GM19193 (cell line): Measurements from ENCODE around the gene RNF133.

ENCODE experiments used
- POLR2A ChIP-seq: IDR thresholded peaks from 4 replicates; pipeline ENCODE4 v1.6.1; 2011; ENCODE audit not compliant: insufficient read depth, insufficient read length; ENCODE audit errors: extremely low read depth

RNF133 gene

DNA sequence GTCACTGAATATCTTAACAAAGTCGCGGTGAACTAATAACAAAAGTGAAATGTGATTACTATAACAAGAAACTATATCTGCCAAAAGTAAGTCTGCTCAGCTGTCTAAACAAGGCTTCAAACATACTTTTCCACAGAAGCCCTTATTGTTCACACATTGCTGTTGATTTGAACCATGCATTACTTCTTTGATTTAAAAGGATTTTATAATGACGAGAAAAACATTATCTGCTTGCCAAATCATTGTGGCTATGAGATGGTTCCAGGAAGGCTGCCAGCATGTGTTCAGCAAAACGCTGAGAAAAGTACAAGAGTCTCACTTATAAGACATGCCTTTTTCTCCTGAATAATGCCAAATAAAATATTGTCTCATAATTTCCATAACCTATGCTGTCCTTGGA lies 24.4 kb downstream of the RNF133 start:
- TF ChIP-seq POLR2A: no peak

DNA sequence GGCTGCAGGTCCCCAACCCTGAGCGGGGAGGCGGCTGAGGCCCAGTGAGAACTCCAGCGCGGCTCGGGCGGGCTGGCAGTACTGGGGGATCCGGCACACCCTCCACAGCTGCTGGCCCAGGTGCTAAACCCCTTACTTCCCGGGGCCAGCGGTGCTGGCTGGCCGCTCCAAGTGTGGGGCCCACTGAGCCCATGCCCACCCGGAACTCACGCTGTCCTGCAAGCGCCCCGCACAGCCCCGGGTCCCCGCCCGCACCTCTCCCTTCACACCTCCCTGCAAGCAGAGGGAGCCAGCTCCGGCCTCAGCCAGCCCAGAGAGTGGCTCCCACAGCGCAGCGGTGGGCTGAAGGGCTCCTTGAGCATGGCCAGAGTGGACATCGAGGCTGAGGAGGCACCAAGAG lies 25.0 kb downstream of the RNF133 start:
- no peak for TF ChIP-seq POLR2A

DNA sequence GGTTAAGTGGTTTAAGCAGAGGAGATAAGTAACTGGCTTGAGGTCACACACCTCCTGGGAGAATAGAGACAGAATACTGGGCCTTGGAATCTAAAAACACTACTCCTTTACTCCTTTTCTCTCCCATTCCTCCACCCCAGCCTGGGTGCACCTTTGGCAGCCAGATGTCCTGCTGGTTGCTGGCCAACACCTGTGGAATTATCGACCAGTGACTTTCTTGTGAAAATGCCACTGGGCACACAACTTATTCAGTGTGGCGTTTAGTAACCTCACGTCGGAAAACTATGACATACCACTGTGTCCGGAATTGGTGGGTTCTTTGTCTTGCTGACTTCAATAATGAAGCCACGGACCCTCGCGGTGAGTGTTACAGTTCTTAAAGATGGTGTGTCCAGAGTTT lies 26.4 kb downstream of the RNF133 start:
- no peak for TF ChIP-seq POLR2A

DNA sequence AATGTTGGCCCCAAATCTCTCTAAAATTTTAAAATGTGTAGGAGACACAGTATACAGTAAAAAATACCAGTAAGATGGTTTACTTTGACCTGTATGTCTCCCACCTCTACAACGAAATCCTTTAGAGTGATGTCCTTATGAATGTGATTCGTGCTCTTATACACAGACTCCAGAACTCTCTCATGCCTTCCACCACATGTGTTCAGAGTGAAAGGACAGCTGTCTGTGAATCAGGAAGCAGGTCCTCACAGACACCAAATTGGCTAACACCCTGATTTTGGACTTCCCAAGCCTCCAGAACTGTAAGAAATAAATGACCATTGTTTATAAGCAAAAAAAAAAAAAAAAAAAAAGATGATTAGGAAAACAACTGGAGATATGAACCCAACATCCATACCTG lies 35.2 kb downstream of the RNF133 start:
- TF ChIP-seq POLR2A: no peak

DNA sequence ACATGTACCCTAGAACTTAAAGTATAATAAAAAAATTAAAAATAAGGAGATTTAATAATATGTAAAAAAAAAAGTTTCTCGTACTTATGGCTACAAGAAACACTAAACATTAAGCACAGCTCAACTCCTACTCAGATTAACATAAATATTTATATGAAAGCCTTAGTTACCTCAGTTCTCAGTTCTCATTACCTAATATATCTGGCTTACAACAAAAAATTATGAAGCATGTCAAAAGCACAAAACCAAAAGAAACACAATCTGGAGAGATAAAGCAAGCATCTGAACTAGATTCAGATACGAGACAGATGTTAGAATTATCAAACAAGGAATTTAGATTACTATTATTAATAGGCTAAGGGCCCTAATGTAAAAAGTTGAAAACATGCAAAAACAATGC lies 40.1 kb downstream of the RNF133 start:
- TF ChIP-seq POLR2A: no peak

DNA sequence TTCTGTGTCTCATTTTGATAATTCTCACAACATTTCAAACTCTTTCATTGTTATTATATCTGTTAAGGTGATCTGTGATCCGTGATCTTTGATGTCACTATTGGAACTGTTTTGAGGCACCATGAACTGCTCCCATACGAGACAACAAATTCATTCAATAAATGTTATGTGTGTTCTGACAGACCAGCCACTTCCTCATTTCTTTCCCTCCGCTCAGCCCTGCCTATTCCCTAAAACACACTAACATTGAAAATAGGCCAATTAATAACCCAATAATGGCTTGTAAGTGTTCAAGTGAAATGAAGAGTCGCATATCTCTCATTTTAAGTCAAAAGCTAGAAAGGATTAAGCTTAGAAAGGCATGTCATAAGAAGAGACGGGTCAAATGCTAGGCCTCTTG lies 45.2 kb downstream of the RNF133 start:
- no peak for TF ChIP-seq POLR2A

DNA sequence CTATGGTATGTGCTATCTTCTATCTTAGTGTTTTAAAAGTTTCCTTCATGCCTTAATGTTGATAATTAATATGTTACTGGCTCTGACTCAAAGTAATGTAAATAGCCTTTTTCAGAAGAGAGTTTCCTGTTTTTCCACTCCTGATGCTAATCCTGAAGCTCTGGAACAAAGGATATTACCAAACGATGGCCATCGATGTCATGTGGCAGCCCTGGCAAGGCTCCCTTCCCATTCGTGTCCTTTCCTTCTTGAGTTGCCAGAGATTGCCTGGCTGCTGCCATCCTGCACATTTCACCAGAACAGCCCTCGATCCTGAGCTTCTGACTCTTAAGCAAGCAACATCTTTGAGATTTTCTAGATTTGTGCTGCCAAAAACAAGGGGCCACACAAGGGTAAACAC lies 46.0 kb downstream of the RNF133 start:
- no peak for TF ChIP-seq POLR2A

DNA sequence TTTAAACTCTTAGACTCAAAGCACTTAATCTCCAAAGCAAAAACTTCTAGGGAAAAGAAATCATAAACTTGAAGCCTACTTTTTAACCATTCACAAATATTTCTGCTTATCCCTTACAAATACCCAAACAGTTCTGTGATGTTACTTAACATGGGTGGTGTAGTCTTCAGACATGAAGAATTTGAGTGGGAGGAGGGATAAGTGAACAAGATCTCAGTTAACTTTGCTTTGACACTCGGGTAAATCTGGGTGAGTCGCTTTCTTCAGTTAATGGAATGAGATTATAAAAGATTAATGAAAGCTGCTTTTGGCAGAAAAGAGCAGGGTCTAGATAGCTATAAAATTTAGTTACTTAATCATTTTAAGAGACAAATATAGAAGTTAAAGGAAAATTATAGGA lies 47.5 kb downstream of the RNF133 start:
- no peak for TF ChIP-seq POLR2A
